HFF-Myc (cell line): Measurements from ENCODE around the gene COA6.

Experiments
- DNase-seq: peaks from one replicate; pipeline ENCODE4 v3.0.0-alpha.2; 2011; ENCODE audit warnings: low read depth; ENCODE audit errors: extremely low read depth
- H3K4me3 ChIP-seq: replicated peaks from 2 replicates; pipeline ENCODE4 v1.5.1; 2011; ENCODE audit warnings: low read depth, mild to moderate bottlenecking, control low read depth, low read length
- TF ChIP-seq, protein P1 (sequence below): IDR thresholded peaks from 2 replicates; pipeline ENCODE4 v1.5.1; 2012; ENCODE audit warnings: mild to moderate bottlenecking, low read depth, low read length, control low read depth; ENCODE audit errors: missing control alignments

COA6 gene

DNA sequence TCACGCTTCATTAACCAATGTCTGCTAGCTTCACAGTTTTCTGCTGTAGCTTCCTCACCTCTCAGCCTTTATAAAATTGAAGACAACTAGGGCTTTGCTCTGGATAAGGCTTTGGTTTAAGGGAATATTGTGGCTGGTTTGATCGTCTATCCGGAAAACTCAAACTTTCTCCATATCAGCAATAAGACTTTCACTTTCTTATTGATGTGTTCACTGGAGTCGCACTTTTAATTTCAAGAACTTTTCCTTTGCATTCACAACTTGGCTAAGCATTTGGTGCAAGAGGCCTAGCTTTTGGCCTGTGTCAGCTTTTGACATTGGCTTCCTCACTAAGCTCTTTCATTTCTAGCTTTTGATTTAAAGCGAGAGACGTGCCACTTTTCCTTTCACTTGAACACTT is 12.9 kb downstream of the COA6 start:
- TF ChIP-seq, protein P1, sequence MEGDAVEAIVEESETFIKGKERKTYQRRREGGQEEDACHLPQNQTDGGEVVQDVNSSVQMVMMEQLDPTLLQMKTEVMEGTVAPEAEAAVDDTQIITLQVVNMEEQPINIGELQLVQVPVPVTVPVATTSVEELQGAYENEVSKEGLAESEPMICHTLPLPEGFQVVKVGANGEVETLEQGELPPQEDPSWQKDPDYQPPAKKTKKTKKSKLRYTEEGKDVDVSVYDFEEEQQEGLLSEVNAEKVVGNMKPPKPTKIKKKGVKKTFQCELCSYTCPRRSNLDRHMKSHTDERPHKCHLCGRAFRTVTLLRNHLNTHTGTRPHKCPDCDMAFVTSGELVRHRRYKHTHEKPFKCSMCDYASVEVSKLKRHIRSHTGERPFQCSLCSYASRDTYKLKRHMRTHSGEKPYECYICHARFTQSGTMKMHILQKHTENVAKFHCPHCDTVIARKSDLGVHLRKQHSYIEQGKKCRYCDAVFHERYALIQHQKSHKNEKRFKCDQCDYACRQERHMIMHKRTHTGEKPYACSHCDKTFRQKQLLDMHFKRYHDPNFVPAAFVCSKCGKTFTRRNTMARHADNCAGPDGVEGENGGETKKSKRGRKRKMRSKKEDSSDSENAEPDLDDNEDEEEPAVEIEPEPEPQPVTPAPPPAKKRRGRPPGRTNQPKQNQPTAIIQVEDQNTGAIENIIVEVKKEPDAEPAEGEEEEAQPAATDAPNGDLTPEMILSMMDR: no peak
- DNase-seq: no peak
- H3K4me3 ChIP-seq: no peak overlapping the region

DNA sequence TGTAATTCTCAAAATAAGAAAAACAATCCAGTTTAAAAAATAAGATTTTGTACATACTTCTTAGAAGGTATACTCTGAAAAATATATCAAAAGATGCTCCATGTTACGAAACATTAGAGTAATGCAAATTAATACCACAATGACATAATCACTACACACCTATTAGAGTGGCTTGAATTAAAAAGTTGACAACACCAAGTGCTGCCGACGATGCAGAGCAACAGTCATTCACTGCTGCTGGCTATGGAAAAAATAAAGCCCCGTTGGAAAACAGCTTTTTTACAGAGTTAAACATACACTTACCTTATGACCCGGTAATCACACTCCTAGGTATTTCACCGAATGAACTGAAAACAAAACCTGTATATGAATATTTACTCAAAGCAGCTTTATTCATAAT is 14.8 kb downstream of the COA6 start:
- H3K4me3 ChIP-seq: no peak overlapping the region
- TF ChIP-seq, protein P1: no peak
- no peak for DNase-seq

DNA sequence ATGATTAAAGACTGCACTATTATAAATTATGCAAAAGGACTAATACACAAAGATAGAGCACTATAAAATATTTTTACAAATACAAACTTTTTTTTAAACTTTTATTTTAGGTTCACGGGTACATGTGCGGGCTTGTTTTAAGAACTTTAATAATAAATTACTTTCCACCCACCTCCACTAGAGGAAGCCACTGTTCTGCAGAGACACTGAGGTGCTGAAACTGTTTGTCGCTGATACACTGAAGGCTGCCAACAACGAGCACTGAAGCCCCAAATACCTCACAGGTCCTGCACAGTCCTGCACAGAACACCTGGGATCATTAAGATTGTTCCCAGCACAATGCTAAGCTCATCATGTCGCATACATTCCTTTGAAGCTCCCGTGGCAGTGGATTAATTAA is 19.9 kb downstream of the COA6 start:
- no peak overlapping the region for H3K4me3 ChIP-seq
- TF ChIP-seq, protein P1: no peak
- DNase-seq: no peak

DNA sequence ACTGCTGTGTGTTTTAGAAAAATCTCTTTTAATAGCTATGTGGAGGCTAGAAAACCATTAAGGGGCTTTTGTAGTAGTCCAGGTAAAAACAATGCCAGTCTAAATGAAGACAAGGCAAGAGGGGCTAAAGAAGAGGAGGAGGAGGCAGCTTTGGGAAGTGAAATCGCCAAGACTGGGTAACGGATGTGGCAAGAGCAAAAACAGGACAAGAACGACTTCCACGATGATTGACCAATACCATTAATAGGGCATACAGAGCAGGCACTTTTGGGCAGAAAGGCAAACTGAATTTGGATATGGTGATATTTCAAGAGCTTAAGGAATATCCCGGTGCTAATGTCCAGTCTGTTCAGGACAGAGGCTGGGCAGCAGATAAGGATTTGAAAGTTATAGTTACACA is 22.0 kb downstream of the COA6 start:
- H3K4me3 ChIP-seq: no peak overlapping the region
- no peak for DNase-seq
- TF ChIP-seq, protein P1: no peak

DNA sequence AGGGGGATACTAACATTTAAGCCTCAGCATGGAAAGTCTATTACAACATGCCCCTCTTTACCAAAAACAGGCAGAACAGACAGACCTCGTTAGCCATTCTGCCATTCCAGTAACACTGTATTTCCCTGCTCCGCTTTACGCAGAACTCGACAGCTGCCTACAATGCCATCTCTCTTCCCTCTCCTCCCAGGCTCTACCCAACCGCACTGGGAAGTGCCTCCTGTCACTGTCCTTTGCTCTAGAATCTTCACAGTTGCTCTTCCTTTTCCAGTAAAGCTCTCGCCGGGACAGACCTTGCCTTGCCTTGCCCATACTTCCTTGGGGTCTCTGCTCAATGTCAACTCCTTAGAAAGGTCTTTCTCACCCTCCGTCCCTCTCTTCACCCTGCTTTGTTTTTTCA is 22.8 kb downstream of the COA6 start:
- H3K4me3 ChIP-seq: no peak overlapping the region
- no peak for DNase-seq
- TF ChIP-seq, protein P1: no peak

DNA sequence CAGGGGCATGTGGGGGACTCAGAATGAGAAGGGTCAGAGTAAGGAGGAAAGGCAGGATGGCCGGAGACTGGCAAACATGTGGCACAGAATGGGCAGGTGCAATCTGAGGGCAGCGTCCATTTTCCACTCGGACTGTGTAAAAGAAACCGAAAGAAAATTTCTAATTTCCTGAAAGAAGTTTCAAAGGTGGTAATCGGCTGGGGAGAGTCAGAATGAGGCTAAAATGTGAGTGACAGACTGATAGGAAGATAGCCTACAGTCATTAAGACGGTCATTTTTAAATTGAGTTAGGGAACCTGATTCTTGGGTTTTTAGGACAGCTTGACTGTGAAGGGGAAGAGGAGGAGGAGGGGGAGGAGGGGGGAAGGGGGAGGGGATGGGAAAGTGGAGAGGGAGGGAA is 23.6 kb downstream of the COA6 start:
- H3K4me3 ChIP-seq: no peak overlapping the region
- no peak for DNase-seq
- TF ChIP-seq, protein P1: no peak

DNA sequence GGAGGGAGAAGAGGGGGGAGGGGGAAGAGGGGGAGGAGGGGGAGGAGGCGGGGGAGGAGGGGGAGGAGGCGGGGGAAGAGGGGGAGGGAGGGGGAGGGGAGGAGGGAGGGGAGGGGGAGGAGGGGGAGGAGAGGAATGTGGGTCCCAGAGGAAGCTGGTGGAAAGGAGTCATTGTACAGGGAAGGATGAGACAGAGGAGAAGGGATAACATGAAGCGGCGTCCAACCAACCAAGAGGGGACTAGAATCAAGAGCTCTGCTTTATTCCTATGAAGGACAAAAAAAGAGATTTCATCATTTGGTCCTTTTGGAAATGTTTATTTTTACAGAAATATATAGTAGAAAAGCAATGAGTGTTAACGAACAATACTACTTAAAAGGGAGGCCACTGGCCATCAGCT is 24.5 kb downstream of the COA6 start:
- TF ChIP-seq, protein P1: no peak
- no peak for DNase-seq
- no peak overlapping the region for H3K4me3 ChIP-seq
